ENCODE results near the gene FFAR2.
"Not testable (repeated sequence)": the region's sequence is repeated elsewhere in the genome, so short reads cannot be mapped to it uniquely, and the experiment has no call there.

Gene FFAR2

DNA sequence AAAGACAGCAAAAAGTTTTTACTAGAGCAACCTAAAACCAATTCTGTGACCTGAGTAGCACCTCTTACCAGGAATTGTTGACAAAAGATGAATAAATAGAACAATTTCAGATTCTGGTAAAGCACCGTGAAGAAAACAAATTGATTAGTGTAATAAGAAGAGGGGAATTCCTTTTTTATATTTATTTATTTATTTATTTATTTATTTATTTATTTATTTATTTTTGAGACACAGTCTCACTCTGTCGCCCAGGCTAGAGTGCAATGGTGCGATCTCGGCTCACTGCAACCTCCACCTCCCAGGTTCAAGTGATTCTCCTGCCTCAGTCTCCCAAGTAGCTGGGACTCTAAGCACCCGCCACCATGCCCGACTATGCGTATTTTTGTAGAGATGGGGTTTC is 24.7 kb upstream of the FFAR2 start:
- FAIRE-seq, result not testable (repeated sequence)

DNA sequence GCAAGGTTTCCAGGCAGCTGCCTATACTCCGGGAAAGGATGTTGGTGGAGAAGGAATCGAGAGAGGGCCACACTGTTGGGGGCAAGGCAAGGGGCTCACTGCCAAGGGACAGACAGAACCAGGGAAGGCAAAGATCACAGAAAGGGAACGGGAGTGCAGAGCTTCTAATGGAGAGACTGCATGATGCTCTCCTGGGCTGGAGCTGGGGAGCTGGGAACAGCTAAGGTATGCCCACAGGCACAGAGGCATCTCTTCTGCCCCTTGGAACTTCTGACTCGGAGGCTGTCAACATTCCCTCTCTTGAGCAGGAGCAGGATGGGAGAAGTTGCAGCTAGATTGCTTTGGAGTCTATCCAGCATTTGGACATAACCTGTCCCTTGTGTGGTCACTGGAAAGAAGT is 22.4 kb upstream of the FFAR2 start:
- DNase-seq (ENCODE audit: insufficient read length, low spot score), result no peak
- FAIRE-seq, result no peak

More for the DNA sequence above, 24.7 kb upstream of the FFAR2 start:
- not testable (repeated sequence) for DNase-seq (ENCODE audit: insufficient read length, low spot score)

DNA sequence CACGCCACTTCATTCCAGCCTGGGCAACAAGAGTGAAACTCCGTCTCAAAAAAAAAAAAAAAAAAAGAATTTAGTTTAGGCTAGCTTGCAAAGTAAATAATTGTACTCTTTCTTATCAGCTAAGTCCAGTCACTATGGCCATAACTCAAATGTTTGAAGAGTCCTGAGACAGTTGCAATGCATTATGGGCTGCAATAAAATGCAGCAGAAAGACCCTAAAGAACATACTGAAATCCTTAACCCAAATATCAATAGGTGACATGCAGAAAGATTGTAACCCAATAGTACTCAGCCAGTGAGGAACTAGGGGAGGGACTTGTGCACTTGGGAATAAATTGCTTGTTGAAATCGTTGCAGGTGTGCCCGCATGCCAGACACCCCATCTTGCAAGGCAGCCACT is 20.9 kb upstream of the FFAR2 start:
- no peak for FAIRE-seq

DNA sequence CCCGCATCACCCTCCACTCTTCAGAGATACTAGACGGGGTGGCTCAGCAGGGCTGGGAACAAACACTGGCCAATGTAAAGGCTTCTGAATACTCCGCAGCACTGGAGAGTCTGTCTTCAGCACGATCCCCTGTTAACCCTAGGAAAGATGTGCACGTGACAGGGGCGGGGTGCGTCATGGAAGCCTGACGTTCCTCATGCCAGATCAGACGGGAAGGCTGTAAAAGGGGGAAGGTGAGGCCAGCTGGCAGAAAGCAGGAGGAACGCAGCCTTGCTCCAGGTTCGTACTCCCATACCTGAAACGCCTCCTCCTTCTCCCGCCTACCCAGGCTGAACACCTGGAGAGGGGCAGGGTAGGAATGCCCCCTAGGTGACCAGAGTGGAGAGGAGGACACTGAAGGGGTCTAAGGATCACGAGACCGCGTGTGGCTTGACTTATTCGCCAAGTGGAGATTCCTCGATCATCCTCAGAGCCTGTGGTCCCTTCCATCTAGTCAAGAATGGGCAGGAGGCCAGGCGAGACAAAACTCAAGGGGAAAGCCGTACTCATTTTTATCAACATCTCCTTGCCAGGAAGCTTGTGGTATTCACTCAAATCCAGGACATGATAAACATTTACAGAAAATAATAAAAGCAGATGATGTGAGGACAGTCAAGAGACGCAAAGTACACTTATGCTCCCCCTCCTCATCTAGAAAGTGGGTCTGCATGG is 18.2 kb upstream of the FFAR2 start:
- FAIRE-seq, result no peak
- DNase-seq (ENCODE audit: insufficient read length, low spot score), result no peak

More for the DNA sequence above, 20.9 kb upstream of the FFAR2 start:
- no peak for DNase-seq (ENCODE audit: insufficient read length, low spot score)

DNA sequence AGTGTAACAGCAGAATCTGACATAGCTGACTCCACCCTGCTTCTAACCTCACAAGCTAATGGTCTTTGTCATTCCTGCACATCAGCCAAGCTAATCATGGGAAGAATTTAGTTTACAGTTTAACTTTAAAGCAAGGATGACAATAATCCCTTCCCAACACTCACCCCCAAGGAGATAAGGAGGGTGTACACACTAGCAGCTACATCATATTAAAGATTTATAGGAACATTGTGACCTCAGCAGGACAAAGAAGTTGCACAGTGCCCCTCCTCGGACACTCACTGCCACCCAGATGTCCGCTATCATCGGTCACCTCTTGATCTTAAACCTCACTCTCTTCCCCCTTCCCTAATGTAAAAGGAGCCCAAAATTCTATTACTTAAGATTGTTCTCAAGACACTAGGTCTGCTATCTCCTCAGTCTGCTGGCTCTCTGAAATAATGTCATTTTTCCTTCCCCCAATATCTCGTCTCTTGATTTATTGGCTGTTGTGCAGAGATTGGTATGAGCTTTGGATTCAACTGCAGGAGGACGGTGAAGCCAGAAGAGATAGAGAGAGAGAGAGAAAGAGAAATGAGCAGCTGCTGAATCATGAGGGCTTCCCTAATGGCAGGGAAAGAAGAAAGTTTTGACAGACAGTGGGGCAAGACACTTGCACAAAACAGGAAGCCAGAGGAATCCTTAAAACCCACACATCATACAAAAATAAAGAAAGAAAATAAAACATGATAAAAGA is 17.5 kb upstream of the FFAR2 start:
- no peak for DNase-seq (ENCODE audit: insufficient read length, low spot score)
- no peak for FAIRE-seq

DNA sequence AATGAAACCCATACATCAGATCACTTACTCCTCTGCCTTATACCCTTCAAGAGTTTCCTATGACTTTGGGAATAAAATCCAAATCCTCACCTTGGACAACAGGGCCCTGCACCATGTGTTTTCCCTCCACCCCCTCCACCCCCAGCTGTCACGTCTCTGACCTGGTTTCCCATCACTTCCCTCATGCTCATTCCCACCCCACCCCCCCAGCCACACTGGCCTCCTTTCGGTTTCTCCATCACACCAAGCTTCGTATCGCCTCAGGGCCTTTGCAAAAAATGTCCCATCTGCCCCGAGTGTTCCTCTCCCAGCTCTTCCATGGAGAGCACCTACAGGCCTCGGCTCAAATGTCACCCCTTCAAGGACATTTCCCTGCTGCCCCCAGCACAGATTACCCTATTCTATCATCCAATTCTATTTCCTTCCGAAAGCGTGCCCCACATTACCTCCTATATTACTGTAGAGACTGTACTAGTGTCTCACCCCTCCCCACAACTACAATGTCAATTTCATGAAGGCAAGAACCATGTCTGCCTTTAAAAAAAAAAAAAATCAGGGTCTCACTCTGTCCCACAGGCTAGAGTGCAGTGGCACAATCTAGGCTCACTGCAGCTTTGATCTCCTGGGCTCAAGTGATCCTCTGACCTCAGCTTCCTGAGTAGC is 16.8 kb upstream of the FFAR2 start:
- no peak for FAIRE-seq
- no peak for DNase-seq (ENCODE audit: insufficient read length, low spot score)

DNA sequence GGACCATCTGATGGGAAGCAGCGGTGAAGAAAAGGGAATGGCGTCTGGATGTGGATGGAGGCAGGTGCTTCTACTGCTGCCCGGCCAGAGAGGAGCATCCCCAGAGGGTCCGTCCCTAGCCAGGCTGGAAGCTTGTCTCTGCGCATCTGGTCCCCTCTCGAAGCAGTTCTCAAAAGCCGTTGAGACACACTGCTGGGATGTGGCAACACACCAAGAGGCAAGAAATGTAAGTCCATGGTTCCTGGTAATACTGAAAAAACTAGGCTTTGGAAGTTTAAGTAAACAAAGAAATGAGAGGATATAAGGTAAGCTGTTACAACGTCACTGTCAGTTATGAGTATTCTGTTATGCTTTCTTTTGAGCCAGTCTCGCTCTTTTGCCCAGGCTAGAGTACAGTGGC is 15.1 kb upstream of the FFAR2 start:
- no peak for FAIRE-seq
- DNase-seq (ENCODE audit: insufficient read length, low spot score), result no peak

DNA sequence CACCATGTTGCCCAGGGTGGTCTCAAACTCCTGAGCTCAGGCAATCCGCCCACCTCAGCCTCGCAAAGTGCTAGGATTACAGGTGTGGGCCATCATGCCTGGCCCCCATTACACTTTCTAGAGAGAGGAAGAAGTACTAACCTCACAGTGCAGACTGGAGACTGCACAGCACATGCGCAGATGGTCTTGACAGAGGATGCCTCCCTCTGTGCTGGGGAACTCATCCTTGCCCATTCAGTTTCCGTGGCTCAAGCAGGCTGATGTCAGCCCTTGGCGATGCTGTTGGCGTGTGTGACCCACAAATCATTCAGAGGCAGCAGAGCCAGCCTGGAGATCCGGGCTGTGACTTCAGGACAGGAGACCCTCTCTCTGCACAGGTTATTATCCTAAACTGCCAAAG is 14.6 kb upstream of the FFAR2 start:
- no peak for DNase-seq (ENCODE audit: insufficient read length, low spot score)
- no peak for FAIRE-seq

DNA sequence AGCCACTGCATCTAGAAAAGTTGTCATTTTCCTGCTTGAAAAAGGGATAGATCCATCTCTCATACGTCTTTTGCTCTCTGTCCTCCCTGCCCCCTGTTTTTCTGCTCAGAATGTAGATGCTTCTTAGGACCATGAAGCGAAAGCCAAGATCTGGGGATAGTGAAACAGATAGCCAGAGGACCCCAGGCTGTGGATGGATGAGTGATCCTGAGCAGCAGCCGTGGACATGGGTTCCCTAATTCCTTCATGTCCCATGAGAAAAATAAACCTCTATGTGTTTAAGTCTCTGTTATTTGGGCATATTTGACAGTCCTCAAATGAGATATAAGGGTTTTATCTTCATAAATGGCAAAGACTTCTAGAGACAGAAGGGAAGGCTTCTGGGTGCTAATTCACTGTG is 12.2 kb upstream of the FFAR2 start:
- no peak for DNase-seq (ENCODE audit: insufficient read length, low spot score)
- no peak for FAIRE-seq

DNA sequence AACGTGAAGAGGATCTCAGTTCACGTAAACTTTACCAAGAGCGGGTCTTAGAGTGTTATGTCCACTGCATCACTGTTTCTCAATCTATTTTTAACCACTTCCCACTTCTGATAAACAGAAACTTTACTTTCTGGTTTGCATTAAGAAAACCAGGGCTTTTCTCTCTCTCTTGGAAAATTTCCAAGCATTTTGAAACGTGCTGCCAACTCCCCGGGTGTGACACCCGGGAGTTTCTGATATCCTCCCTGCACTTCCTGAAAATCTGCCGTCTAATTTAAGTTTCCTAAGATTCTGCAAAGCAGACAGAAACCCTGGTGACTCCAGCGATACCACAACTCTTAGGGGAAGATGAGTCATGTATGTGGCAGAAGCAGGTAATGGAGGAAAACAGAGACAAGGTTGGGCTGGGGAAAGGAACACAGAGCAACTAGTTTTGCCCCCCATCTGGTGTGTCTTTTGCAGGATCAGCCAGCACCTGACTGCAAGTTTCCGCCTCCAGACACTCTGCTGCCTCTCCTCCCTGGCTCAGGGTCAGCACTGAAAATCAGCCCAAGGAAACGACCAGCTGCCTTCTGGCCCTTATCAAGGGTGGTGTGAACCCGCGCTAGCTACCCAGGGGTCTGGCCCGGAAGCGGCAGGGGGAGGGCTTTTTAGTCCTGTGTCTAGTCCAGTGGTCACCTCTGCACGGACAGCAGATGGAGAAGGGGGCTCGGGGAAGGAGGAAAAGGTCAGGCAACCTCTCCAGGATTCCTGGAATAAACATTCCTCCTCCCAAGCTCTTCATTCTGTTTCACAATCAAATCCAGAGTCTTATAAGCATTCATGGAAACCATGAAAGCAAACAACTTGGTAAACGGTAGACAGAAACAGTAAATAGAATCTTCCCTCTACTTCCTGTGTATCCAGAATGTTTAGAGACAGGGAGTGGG is 11.3 kb upstream of the FFAR2 start:
- FAIRE-seq (peak; percentile 85), DNase-seq (ENCODE audit: insufficient read length, low spot score) (no peak)

DNA sequence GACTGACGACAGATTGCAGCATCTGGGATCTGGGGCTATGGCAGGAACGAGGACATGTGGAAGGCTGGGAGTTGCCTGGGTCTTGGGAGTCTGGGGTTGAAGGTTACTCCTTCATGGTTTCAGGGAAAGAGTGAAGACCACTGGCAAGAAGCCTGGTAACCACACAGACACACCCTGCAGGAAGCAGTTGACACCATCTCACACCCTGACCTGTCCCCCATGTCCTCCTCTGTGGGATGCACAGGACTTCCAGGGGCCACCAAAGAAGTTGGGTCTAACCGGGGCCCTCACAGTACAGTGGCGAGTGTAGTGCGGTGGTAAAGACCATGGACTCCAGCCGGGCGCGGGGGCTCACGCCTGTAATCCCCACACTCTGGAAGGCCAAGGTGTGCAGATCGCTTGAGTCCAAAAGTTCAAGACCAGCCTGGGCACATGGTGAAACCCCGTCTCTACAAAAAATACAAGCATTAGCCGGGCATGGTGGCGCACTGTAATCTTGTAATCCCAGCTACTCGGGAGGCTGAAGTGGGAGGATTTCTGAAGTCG is 10.6 kb upstream of the FFAR2 start:
- no peak for FAIRE-seq
- no peak for DNase-seq (ENCODE audit: insufficient read length, low spot score)

DNA sequence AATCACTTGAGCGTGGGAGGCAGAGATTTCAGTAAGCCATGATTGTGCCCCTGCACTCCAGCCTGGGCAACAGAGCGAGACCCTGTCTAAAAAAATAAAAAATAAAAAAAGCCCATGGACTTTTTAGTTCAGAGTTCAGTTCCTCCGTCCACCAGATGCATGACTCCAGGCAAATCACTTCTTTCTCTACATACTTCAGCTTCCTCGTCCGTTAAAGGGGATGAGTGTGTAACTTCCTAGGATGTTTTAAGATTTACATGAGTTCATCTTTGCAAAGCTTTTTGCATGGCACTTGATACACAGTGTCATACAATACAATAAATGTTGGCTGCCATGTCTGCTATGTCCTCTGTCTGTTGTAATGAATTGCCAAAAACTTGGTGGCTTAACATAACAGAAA is 10.0 kb upstream of the FFAR2 start:
- no peak for DNase-seq (ENCODE audit: insufficient read length, low spot score)
- no peak for FAIRE-seq

DNA sequence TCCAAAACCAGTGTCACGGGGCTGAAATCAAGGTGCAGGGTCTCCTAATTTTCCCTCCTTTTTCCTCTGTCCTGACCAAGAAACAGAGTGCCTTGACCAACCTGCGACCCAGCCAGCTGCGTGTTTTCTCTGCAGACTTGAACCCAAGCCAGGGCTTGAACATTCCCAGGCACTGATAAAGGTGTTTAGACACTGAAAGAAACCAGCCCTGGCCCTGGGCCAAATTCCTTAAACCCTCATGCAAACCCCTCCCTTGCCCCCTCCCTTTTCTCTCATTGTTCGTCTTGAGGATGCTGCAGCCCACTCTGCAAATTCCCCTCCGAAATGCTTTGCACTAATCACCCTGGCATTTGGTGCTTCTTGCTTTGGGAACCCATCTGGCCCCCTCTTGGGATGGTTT is 9.5 kb upstream of the FFAR2 start:
- FAIRE-seq (no peak), DNase-seq (ENCODE audit: insufficient read length, low spot score) (no peak)

DNA sequence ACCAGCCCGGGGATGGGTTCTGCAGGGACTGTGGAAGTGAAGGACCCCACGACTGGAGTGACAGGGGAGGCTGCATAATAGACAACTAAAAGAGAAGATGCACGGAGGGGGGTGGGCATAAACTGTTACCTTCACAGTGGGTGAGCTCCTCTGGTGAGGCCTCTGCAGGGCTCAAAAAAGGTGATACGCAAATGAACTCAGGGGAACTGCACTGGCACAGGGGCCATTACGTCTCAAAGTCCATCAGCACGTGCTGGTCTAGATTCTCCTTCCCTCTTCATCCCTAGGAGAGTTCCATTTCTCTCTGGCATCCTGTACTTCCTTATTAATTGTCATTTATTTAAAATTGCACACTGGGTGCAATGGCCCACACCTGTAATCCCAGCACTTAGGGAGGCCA is 8.1 kb upstream of the FFAR2 start:
- DNase-seq (ENCODE audit: insufficient read length, low spot score) (no peak), FAIRE-seq (no peak)

DNA sequence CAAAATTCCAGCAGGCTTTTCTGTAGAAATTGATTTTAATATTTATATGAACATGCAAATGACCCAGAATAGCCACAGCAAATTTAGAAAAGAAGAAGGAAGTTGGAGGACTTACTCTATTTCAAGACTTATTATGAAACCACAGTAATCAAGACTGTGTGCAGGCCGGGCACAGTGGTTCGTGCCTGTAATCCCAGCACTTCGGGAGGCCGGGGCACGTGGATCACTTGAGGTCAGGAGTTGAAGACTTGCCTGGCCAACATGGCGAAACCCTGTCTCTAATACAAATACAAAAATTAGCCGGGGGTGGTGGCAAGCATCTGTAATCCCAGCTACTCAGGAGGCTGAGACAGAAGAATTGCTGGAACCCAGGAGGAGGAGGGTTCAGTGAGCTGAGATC is 6.0 kb upstream of the FFAR2 start:
- FAIRE-seq (no peak), DNase-seq (ENCODE audit: insufficient read length, low spot score) (no peak)

DNA sequence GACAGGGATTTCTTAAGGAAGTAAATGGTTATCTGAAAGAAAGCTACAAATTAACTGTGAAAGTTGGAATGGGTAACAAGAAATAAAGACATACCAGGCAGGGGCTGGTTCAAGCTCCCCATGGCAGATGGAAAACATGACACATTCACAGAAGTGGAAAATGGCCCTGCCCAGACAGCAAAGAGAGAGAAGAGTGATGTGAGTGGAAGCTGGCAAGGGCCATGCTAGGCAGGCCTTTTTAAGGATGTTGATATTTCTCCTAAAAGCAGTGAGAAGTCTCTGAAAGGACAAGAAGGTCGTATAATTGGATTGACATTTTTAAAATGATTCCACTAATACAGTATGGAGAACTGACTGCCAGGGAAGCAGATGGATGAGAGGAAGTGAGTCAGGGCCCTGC is 3.3 kb upstream of the FFAR2 start:
- FAIRE-seq (no peak), DNase-seq (ENCODE audit: insufficient read length, low spot score) (no peak)

DNA sequence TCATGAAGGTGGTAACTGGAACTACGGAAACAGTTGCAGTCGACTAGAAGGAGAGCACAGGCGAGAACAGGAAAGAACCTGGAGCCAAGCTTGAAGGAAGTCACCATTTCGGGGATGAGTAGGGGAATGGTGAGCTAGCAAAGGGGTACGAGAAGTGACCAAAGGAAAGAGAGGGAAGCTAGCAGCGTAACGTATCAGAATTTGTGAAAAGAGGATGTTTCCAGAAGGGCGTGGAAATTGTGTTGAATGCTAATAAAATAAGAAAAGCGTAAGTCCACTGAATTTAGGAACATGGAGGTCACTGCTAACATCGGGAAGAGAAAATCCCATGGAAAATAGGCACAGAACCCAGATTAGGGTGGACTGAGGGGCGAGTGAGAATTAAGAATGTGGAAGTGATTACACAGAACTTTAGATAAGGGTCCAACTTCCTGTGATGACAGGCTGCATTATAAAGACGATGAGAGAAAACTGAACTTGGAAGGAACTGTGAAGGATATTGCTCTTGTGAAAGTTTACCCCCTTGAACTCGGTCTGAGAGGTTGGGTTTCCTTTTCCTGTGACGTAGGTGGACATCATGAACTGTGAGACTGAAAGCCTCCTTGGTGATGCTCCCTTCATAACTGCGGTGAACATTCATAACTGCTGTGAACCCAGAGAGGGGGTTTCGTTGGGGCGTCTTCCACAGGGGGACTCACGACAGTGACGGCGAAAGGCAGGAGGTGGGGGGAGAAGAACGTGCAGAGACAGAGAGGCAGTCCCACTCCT is 2.0 kb upstream of the FFAR2 start:
- DNase-seq (ENCODE audit: insufficient read length, low spot score) (no peak), FAIRE-seq (peak; percentile 89)

DNA sequence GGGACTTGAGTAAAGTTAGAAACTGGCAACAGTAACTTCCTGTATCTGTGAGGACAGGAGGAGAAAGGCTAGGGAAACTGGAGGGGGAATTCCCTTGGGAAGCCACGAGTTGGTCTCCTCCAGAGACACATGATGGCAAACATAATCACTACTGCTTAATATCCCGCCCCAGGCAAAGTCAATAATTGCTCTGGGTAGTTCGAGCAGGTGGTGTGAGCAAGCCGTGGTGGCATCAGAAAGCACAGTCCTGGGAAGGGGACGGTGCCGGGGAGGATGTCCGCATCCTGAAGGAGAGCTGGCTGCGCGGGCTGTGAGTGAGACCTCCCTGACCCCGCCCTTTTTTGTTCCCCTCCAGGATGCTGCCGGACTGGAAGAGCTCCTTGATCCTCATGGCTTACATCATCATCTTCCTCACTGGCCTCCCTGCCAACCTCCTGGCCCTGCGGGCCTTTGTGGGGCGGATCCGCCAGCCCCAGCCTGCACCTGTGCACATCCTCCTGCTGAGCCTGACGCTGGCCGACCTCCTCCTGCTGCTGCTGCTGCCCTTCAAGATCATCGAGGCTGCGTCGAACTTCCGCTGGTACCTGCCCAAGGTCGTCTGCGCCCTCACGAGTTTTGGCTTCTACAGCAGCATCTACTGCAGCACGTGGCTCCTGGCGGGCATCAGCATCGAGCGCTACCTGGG is 1.4 kb downstream of the FFAR2 start:
- DNase-seq (ENCODE audit: insufficient read length, low spot score) (no peak), FAIRE-seq (no peak)
